Astrocyte (in vitro differentiated cells and primary cell): Measurements from ENCODE around the gene CELSR3.

Source experiments
- EZH2 ChIP-seq: IDR thresholded peaks from 2 replicates; pipeline ENCODE4 v1.6.1; 2012; ENCODE audit warnings: mild to moderate bottlenecking, low read length, inconsistent platforms; ENCODE audit not compliant: insufficient read depth
- TF ChIP-seq, protein P1 (sequence below): IDR thresholded peaks from 2 replicates; pipeline ENCODE4 v1.5.1; 2011; ENCODE audit warnings: low read depth, mild to moderate bottlenecking, inconsistent platforms, low read length, moderate library complexity; ENCODE audit not compliant: insufficient read depth

- TF ChIP-seq, protein P1, sequence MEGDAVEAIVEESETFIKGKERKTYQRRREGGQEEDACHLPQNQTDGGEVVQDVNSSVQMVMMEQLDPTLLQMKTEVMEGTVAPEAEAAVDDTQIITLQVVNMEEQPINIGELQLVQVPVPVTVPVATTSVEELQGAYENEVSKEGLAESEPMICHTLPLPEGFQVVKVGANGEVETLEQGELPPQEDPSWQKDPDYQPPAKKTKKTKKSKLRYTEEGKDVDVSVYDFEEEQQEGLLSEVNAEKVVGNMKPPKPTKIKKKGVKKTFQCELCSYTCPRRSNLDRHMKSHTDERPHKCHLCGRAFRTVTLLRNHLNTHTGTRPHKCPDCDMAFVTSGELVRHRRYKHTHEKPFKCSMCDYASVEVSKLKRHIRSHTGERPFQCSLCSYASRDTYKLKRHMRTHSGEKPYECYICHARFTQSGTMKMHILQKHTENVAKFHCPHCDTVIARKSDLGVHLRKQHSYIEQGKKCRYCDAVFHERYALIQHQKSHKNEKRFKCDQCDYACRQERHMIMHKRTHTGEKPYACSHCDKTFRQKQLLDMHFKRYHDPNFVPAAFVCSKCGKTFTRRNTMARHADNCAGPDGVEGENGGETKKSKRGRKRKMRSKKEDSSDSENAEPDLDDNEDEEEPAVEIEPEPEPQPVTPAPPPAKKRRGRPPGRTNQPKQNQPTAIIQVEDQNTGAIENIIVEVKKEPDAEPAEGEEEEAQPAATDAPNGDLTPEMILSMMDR, result no peak
- no peak for TF ChIP-seq EZH2
These were observed 29.9 kb upstream of the CELSR3 start for GRCh38 chr3:48692551-48692950.
